Stimulated activated CD8-positive, alpha-beta memory T cell treated with anti-CD3 and anti-CD28 coated beads, Interleukin-15, amount 100 ng/mL, for 48 hours (primary cell): Measurements from ENCODE around the gene TAOK3.
"Not testable (repeated sequence)": the region's sequence is repeated elsewhere in the genome, so short reads cannot be mapped to it uniquely, and the experiment has no call there.

Source experiments
- DNase-seq, 2 donors: peaks; one replicate each; pipeline ENCODE4 v3.0.0-alpha.2; 2020; ENCODE audit warnings: low read depth in 2 of 2

TAOK3 gene

DNA sequence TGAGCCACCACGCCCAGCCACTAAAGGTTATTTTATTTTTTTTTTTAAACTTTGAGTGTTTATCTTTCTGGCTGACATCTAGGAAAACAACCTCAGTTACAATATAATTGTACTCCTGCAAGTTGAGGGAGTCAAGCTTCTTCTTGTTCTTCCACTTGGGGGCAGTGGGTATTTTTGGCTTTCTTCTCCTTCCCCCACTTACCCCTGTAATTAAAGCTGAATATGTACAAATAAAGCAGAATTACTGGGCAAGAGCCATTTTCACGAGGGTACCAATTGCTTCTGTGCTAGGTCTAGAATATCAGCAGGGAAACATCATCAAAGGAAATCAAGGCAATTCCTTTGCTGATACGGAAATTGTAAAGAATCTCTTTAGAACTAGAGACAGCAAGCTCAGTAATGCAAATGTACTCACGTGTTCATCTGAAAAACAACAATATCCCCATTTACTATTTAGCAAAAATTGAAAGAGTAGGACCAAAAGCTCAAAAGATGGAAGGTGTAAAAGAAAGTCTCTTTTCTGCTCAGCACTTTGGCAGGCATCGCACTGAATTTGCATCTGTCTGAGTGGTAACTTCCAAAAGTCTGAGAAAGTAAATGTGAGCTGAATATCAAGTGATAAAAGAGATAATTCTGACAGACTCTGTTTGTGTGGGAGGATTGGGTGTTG is 72.8 kb downstream of the TAOK3 start:
- DNase-seq: no peak

DNA sequence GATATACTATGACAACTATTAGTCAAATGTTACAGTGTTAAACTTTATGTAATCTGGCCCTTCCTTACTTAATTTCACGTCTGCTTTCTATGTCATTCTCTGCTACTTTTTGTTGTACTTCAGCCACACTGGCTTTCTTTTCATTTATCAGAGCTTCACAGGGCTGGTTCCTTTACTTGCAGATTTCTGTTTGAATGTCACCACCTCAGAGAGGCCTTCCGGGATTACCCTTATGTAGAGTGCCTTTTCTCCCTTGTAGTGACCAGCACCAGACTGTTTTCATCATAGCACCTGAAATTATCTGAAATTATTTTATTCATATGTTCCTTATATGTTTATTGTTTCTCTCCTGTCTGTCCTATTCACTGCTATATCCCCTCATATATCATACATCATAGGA is 75.4 kb downstream of the TAOK3 start:
- no peak for DNase-seq

GRCh38 chr12:118292836-118293235 is 79.9 kb downstream of the TAOK3 start:
- no peak for DNase-seq

GRCh38 chr12:118290130-118290529 is 82.6 kb downstream of the TAOK3 start:
- no peak for DNase-seq

GRCh38 chr12:118288174-118288573 is 84.5 kb downstream of the TAOK3 start:
- no peak for DNase-seq

GRCh38 chr12:118287728-118288127 is 85.0 kb downstream of the TAOK3 start:
- DNase-seq: no peak

- no peak for DNase-seq
Observed at GRCh38 chr12:118282767-118283166, 89.9 kb downstream of the TAOK3 start.

GRCh38 chr12:118278288-118278687 is 94.4 kb downstream of the TAOK3 start:
- DNase-seq: not testable (repeated sequence)

- no peak for DNase-seq
Observed at GRCh38 chr12:118274066-118274465, 98.6 kb downstream of the TAOK3 start.

DNA sequence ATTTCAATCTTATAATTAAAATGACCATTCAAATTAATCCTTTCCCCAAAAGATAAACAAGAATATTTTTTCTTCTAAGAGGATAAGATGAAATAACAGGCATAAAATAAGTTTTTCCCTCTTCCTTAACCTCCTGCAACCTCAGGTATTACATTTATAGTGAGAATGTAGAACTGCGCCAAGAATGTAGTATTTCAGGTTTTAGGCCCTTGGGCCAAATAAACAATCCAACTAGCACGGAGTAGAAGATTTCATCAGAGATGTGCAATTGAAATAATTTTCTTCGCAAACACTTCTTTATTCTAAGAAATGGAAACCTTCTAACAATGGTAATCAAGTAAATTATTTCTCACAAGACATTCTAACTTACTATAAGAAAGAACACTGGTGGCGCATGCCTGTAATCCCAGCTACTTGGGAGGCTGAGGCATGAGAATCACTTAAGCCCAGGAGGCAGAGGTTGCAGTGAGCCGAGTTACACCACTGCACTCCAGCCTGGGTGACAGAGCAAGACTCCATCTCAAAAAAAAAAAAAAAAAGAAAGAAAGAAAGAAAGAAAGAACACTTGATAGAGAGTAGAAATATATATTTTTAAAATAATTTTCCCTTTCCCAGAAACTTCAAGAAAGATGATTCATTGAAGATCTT is 100.8 kb downstream of the TAOK3 start:
- DNase-seq: no peak

DNA sequence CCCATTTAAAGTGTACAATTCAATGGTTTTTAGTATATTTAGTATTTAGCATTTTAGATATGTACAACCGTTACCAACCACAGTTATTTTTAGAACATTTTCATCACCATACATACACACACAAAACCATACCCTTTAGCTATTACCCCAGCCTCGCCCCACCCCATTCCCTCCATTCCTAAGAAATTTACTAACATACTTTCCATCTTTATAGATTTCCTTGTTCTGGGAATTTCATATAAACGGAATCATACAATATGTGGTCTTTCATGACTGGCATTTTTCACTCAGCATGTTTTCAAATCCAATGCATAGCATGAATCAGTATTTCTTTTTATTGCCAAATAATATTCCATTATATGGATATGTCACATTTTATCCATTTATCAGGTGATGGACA is 101.5 kb downstream of the TAOK3 start:
- no peak for DNase-seq

DNA sequence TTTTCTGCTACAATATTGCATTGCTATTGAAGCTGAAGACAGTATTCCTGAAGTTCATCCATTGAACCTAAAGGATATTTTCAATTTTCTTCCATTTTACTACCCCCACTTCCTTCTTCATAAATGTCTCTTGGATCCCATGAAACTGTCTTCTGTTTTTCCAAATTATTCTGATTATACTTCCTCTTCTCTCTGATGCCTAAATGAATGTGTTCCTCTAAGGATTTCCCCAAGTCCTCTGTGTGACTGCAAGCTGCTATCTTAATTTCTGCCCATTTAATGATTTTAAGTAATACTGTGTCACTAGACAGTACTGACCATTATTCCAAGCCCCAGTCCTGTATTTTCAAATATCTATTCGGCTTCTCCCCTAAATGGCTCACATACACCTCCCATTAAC is 102.9 kb downstream of the TAOK3 start:
- DNase-seq: no peak

GRCh38 chr12:118259079-118259478 is 113.6 kb downstream of the TAOK3 start:
- no peak for DNase-seq

DNA sequence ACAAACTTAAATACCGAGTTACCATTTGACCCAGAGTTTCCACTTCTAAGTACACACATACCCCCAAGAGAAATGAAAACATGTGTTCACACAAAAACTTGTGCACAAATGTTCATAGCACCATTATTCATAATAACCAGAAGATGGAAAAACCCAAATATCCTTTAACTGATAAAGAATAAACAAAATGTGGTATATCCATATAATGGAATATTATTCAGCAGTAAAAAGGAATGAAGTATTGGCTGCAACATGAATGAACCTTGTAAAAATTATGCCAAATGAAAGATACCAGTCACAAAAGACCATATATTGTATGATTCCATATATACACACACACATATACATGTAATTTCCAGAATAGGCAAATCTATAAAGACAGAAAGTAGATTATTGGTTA is 116.4 kb downstream of the TAOK3 start:
- no peak for DNase-seq

- DNase-seq: no peak
Observed at GRCh38 chr12:118249547-118249946, 123.2 kb downstream of the TAOK3 start.

GRCh38 chr12:118245886-118246285 is 126.8 kb downstream of the TAOK3 start:
- not testable (repeated sequence) for DNase-seq

DNA sequence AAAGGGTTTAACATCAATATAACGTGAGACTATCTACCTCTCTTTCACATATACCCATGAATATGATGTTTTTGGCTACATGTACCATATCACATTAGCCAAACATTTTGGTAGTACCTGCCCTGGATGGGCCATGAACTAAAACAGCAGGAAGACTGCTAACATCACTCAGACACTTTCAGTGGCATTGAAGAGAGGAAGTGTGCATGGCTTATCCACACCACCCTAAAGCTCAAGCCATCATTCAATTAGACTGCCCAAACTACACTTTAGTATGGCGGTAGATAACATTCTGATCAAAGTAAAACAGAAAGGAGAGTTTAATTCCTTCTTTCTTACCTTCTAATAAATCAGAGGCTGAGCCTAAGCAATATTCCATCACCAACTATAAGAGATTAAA is 133.8 kb downstream of the TAOK3 start:
- no peak for DNase-seq

DNA sequence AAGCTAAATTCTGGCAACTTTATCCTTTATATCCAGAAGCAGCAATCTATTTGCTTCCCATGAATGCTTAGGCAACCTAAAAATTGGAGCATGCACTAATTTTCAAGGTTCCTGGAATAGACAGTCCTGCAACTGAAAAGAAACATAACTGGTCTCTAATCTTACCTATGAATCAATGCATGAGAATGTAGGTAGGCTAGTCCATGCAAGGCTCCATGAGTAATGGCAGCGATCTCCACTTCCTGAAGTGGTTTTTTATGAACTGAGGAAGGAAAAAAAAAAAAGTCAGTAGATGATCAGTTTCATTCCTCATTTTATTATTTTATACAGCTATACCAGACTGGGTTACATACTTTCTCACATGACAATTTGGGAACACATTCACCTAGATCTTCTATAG is 134.8 kb downstream of the TAOK3 start:
- no peak for DNase-seq

- DNase-seq: no peak
Observed at GRCh38 chr12:118237052-118237665, 135.5 kb downstream of the TAOK3 start.

DNA sequence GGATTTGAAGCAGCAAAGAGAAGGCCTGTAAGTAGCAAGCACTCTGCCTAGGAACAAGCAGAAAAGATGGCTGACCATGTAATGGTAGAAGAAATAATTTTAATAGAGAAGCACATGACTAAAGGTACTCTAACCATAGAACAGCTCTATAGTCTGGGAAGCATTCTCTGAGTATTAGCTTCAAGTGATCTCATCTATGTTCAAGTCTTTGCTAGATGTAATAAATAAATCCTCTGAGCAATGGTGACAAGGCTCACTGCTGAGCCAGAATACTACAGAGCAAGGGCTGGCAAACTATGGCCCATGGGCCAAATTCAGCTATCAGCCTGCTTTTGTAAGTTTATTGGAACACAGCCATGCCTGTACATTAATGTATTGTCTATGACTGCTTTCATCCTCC is 152.0 kb downstream of the TAOK3 start:
- no peak for DNase-seq

DNA sequence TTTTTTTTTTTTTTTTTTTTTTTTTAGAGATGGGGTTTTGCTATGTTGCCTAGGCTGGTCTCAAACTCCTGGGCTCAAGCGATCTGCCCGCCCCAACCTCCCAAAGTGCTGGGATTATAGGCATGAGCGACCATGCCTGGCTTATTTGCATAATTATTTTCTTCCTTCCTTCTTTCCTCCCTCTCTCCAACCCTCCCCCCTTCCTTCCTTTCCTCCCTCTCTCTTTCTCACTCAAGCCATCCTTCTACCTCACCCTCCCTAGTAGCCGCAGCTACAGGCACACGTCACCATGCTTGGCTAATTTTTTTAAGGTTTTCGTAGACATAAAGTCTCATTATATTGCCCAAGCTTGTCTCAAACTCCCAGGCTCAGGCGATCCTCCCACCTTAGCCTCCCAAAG is 152.9 kb downstream of the TAOK3 start:
- DNase-seq: no peak

GRCh38 chr12:118219106-118219505 is 153.6 kb downstream of the TAOK3 start:
- no peak for DNase-seq

- no peak for DNase-seq
Observed at GRCh38 chr12:118213452-118213851, 159.3 kb downstream of the TAOK3 start.
